GM21526 (cell line): ENCODE results near the gene KRCC1.

Experiments used
- ATAC-seq: cut with Tn5 transposase; IDR thresholded peaks from one replicate; pipeline ENCODE4 v1.9.1; 2021; ENCODE audit warnings: moderate library complexity; ENCODE audit not compliant: unreplicated experiment, low FRiP score

Gene KRCC1

DNA sequence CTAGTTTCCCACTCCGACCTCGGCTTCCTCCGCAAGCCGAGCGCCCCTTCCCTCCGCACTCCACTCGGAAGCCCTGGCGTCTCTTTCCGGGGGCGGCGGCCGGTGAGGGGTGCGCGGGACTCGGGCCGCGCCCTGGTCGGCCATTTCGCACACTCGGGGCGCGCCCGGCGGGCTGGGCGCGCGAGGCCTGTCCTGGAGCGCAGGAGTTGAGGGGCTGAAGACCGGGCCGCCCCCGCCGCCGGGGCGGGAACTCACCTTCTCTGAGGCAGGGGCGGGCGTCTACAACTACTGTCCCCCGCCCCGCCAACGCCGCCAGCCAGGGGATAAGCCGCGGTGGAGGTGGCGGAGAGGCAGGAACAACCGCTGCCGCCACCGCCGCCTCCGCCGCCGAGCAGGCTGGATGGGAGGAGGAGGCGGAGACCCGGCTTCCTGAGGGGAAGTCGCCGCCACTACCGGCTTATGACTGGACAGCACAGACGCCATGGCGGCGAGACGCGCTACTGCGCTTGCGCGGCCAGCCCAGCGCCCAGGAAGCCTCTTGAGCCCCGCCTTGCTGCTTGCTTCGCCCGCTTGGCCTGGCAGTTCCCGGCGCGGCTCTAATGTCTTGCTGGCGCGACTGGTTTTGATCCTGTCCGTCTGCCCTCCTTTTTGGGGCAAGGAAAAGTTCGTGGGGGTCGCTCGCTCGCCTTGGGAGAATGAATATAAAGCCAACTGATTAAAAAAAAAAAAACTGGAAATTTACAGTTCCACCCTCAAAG, at the start of gene KRCC1:
Gene KRCC1 (minus strand): TSS at position 413 of the 758 bp plus-strand sequence. CDS start 27,220 bp downstream, outside the sequence.
- ATAC-seq: peak; percentile 96

DNA sequence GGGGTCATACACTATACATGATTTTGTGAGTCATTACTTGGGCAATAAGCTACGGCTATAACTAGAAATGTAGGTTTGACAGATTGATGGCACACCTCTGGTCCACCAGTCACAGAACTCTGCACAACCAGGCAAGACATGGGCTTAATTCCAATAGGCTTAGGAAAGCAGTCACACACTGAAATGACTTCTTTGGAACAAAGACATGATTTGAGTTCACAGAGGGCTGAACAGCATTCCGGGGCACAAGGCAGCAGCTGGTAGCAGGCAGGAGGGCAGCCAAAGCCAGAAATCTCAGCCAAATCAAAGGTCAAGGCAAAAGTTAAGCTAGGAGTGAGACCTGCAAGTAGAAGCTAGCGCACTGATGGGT, 44.9 kb upstream of the KRCC1 start:
- no peak for ATAC-seq

DNA sequence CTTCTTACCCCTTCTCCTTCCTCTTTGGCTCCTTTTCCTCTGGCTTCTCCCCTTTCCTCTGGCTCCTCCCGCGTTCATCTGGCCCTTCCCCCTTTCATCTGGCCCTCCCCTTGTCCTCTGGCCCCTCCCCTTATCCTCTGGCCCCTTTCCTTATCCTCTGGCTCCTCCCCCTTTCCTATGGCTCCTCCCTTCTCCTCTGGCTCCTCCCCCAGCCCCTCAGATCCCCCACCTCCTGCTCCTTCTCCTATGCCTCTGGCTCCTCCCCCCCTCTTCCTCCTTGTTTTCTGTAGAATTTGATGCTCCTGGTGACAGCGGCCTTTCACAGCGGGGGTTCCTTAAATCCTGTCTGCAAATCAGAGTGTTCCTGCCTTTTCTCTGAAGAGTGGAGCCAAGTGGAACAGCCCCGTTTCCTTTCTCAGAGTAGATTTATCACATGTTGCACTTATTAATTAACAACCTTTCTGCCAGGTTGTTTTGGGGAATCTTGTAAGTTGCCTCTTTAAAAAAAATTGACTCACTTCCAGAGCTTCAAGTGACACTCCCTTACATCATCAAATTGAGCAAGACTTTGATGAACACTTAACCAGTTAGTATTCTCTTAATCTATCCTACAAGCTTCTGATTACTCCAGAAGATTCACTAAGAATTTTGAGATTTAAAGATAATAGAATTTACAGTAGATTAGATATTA, 44.4 kb upstream of the KRCC1 start:
- no peak for ATAC-seq

- ATAC-seq: no peak
Observed at GRCh38 chr2:88098558-88098900, 42.9 kb upstream of the KRCC1 start.

DNA sequence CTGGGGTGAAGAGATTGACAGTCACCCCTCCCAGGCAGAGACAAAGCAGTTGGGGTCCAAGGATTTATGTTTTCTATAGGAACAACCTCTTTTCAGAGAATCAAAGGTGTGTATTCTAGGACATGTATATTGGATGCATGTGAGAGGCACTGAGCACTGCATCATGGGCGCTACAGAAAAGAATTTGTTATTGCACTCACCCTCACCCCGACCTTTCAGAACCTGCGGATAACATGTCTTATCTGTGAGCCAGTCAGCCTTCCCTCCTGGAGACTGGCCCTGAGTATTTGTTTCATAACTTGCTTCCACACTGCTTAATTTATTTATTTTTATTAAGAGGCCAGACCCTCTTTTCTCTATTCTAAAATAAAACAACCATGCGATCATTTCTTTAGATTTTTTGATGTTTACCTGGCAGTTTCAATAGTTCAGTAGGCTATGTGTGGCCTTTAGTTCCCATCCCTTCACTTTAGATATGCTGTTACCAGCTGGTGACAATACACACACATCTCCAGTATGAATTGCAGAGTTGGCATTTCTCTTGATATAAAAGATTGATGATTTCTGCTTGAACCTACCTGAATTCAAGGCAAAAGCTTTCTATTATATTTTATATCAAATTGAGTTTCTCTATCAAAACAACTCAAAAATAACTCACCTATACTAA, 42.4 kb upstream of the KRCC1 start:
- ATAC-seq: no peak

DNA sequence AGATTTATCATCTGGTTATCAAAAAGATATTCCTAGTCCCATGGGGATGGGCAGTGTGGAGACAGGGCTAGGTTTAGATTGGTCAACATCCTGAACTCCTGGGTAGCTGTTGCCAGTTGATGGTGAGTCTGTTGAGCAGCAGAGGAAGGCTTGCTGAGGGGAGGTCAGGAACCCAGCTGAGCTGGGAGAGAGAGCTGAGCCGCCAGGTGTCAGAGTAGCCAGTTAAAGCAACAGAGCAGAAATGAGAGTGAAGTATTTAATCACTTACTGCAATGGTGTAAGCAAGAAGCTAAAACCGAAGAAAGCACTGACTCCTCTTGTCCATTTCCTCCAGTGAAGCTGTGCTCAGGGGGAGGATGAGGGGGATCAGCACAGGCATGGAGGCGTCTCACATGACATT, 41.6 kb upstream of the KRCC1 start:
- no peak for ATAC-seq

GRCh38 chr2:88096708-88097107, 41.1 kb upstream of the KRCC1 start:
- no peak for ATAC-seq

GRCh38 chr2:88095022-88095421, 39.4 kb upstream of the KRCC1 start:
- no peak for ATAC-seq

DNA sequence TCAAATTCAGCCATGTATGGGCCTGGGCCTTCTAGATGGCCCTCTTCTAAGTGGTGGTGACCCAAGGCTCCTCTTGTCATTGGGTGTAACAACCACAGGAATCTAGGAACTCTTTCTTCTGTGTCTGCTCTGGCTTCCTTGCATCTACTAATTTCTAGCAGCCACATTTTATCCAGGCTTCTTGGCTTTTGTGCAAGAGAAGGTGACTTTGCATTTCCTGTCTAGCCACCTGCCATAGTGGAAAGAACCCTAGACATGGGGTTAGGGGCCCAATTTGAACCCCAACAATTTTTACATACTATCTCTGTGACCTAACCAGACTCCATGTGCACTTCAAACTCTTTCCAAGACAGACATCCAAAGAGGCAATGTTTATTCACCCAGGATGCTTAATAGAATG, 37.2 kb upstream of the KRCC1 start:
- ATAC-seq: no peak

GRCh38 chr2:88091943-88092342, 36.4 kb upstream of the KRCC1 start:
- no peak for ATAC-seq

DNA sequence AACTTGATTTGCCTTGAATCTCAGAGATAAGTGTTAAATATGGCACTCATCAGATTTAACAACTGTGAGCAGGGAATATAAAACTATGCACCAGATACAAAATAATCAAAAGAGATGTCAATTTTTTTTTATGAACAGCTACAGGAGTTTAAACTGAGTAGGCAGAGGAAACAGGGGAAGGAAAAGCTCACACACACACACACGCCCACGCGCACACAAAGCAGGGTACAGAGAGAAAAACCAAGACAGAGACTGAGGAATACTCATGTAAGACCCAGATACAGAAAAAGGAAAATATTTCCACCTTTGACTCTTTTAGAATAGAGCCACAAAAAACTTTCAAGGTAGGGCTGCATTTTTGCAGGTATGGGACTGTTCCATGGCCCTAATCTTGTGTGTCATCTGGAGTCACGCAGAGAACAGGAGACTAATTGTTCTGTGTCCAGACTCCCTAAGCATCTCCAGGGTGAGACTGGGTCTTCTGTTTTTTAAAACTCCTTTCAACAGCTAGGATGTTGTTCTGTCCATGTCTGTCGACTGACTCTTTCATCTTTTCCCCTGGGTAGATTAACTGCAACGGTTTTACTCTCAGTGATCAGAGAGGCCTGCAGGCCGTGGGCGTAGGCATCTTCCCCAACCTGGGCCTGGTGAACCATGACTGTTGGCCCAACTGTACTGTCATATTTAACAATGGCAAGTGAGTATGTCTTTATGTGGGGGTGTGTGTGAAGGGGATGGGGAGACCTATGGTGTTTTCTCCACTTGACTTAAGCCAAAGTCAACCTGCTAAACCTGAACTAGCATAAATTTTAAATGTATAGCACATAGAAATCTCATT, 35.1 kb upstream of the KRCC1 start:
- no peak for ATAC-seq

- no peak for ATAC-seq
Observed at GRCh38 chr2:88088999-88089398, 33.4 kb upstream of the KRCC1 start.

GRCh38 chr2:88087763-88088162, 32.2 kb upstream of the KRCC1 start:
- ATAC-seq: no peak

DNA sequence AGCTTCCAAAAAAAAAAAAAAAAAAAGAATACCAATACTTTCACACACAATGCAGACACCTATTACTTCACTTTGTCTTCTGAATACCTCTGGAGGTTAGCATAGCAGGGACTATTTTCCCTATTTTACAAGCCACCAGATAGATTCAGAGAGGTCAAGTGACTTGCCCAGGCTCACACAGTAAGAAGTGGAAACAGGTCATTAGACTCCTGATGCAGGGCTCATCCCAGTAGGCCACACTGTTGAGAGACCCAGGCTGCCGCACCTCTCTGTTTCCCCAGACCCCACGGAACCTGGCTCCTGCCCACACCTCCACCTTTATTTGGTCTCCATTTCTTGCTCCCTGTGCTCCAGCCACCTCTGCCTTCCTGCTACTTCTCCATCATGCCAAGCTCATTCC, 31.5 kb upstream of the KRCC1 start:
- ATAC-seq: no peak

DNA sequence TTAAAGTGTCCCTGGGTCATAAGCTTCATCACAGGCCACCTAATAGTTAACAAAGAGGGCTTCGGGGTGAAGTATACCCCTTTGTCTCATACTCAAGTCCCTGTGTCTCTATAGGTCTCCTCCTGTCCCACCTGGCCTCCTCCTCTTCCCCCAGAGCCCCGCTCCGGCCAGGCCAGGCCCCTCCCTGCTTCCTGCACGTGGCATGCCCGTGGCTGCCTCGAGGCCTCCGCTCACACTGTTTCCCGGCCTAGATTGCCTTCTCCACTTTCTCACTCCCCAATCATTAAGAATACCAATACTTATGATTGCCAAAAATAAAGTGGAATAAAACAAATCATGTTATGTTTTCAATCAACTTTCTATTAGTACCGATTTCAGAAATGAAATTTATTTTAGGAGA, 30.8 kb upstream of the KRCC1 start:
- no peak for ATAC-seq

GRCh38 chr2:88085602-88086001, 30.0 kb upstream of the KRCC1 start:
- no peak for ATAC-seq

GRCh38 chr2:88085099-88085498, 29.5 kb upstream of the KRCC1 start:
- no peak for ATAC-seq

- no peak for ATAC-seq
Observed at GRCh38 chr2:88082781-88083180, 27.2 kb upstream of the KRCC1 start.

GRCh38 chr2:88081924-88082608, 26.5 kb upstream of the KRCC1 start:
- ATAC-seq: no peak

DNA sequence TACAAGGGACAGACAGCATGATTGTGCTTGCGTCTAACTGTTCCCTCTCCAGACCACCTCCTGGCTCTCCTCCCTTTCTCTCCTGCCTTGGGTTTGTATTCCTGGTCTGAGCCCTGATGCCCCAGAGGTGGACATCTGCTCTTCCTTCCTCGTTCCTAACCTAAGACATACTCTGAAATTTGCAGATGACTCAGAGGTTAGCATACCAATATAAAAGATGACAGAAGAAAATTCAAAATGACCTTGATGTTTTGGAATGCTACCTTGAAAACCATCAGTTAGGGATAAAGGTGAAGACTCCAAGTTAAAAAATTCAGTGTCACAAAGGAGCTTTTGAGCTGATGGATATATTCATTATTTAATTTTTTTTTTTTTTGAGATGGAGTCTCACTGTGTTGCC, 25.0 kb upstream of the KRCC1 start:
- ATAC-seq: no peak
